Fibroblast of lung (primary cell): ENCODE results near the gene PRG2. TPM values are rescaled to one million over a fixed set of nuclear protein-coding genes. Genes with fewer than 3 reads are reported as not detected.

Source experiments
- DNase-seq, 2 donors: peaks; one replicate each; pipeline versions ENCODE4 v3.0.0 to v3.0.0-alpha.2; 2010; ENCODE audit warnings: low read depth in 2 of 2
- H2AFZ ChIP-seq: 2 replicates; pipeline ENCODE4 v1.5.1; 2012; ENCODE audit warnings: low read length, control low read depth, inconsistent platforms
- H3K27ac ChIP-seq: 2 replicates; pipeline ENCODE4 v1.5.1; 2011; ENCODE audit warnings: low read length, control low read depth; ENCODE audit not compliant: insufficient read depth
- H3K27me3 ChIP-seq: 2 replicates; pipeline ENCODE4 v1.5.1; 2011; ENCODE audit warnings: mild to moderate bottlenecking, low read length; ENCODE audit not compliant: control insufficient read depth, insufficient read depth
- H3K36me3 ChIP-seq: 2 replicates; pipeline ENCODE4 v1.5.1; 2011; ENCODE audit warnings: low read length; ENCODE audit not compliant: control insufficient read depth, insufficient read depth
- H3K4me1 ChIP-seq: 2 replicates; pipeline ENCODE4 v1.5.1; 2011; ENCODE audit warnings: low read length; ENCODE audit not compliant: control insufficient read depth, insufficient read depth; ENCODE audit errors: extremely low read depth
- H3K4me2 ChIP-seq: 2 replicates; pipeline ENCODE4 v1.5.1; 2011; ENCODE audit warnings: low read length, control low read depth; ENCODE audit not compliant: insufficient read depth; ENCODE audit errors: extremely low read depth
- H3K4me3 ChIP-seq, 4 experiments: fragments of 200-600 bp in 1 of 4; sonication (generic) in 1 of 4; replicated peaks in 1 of 4; 2 replicates each; pipeline ENCODE4 v1.5.1; 2011 to 2016; ENCODE audit warnings: low read length in 4 of 4, low read depth in 3 of 4, mild to moderate bottlenecking in 3 of 4, control low read depth in 2 of 4, inconsistent platforms in 1 of 4, mixed read lengths in 1 of 4; ENCODE audit not compliant: insufficient read depth in 1 of 4; ENCODE audit errors: control extremely low read depth in 1 of 4
- H3K79me2 ChIP-seq: 2 replicates; pipeline ENCODE4 v1.5.1; 2012; ENCODE audit warnings: mild to moderate bottlenecking, low read length, inconsistent platforms; ENCODE audit not compliant: control insufficient read depth, insufficient read depth
- H3K9ac ChIP-seq: 2 replicates; pipeline ENCODE4 v1.5.1; 2011; ENCODE audit warnings: mild to moderate bottlenecking, low read length, control low read depth; ENCODE audit not compliant: insufficient read depth
- H3K9me3 ChIP-seq: 2 replicates; pipeline ENCODE4 v1.5.1; 2012; ENCODE audit warnings: low read depth, low read length; ENCODE audit not compliant: control insufficient read depth, insufficient read depth
- H4K20me1 ChIP-seq: 2 replicates; pipeline ENCODE4 v1.5.1; 2011; ENCODE audit warnings: low read length; ENCODE audit not compliant: control insufficient read depth, insufficient read depth; ENCODE audit errors: extremely low read depth
- EZH2 ChIP-seq: IDR thresholded peaks from 2 replicates; pipeline ENCODE4 v1.5.1; 2012; ENCODE audit warnings: low read length, control low read depth, mild to moderate bottlenecking; ENCODE audit errors: missing control alignments
- polyA plus RNA-seq, 2 donors: library from polyadenylated mRNA; depleted of rRNA in 1 of 2; stranded (reverse) in 1 of 2; unstranded in 1 of 2; fragments of >200 nt; gene quantifications; 2 replicates each; pipeline ENCODE4 v1.2.1, GENCODE V29; 2011 to 2012; ENCODE audit warnings: missing spikeins in 1 of 2
- total RNA-seq: library from RNA; depleted of rRNA; stranded (reverse); fragments of >200 nt; gene quantifications from 2 replicates; pipeline ENCODE4 v1.2.1, GENCODE V29; 2014
- TF ChIP-seq, protein P1 (sequence below), 2 donors: IDR thresholded peaks in 1 of 2; conservative IDR thresholded peaks in 1 of 2; 1 replicate in 1 of 2; 2 replicates in 1 of 2; pipeline ENCODE4 v1.5.1; 2011 to 2012; ENCODE audit warnings: low read length in 2 of 2, control low read depth in 1 of 2, inconsistent platforms in 1 of 2, low read depth in 1 of 2, mild to moderate bottlenecking in 1 of 2

PRG2 gene
- total and polyA plus RNA-seq, 2 donors (not counting 1 experiment from before 2014, with no cell fraction given), result not detected

DNA sequence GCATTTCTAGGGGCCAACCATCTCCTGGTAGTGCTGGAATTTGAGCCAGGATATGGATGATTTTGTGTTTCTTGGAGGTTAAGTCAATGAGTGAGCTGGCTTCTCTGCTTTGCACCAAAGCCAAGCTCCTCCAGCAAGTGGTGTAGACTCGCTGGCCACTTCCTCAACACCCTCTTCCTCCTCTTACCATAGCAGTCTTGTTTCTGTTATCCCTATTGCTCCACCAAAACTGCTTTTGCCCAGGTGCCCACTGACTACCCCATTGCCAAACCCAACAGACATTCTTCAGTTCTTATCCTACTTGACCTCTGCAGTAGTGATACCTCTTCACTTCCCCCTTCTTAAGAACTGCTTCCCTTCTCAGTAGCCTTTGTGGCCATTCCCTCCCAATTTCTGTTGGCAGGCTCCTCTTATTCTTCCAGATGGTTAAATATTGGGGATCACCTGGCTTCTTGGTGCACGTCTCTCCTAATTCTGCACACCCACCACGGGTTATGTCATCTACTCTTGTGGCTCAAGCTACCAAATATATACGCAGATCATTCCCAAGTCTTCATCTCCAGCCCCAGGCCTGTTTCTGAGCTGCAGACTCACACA, 7.0 kb upstream of the PRG2 start:
- DNase-seq, result no peak
- Histone ChIP-seq H3K4me3 (no peak overlapping the region), H3K4me1 (no peaks in the 10 kb centered on the region), H3K27me3 (peaks cover 7% of the 10 kb centered on the region), H3K4me2 (no peak overlapping the region), H3K27ac (no peak overlapping the region), H3K36me3 (no peaks in the 10 kb centered on the region), H3K9ac (no peak overlapping the region), H3K79me2 (no peaks in the 10 kb centered on the region), H3K9me3 (no peaks in the 10 kb centered on the region), H4K20me1 (no peaks in the 10 kb centered on the region), H2AFZ (no peak overlapping the region)
- TF ChIP-seq EZH2, result no peak
- TF ChIP-seq, protein P1, sequence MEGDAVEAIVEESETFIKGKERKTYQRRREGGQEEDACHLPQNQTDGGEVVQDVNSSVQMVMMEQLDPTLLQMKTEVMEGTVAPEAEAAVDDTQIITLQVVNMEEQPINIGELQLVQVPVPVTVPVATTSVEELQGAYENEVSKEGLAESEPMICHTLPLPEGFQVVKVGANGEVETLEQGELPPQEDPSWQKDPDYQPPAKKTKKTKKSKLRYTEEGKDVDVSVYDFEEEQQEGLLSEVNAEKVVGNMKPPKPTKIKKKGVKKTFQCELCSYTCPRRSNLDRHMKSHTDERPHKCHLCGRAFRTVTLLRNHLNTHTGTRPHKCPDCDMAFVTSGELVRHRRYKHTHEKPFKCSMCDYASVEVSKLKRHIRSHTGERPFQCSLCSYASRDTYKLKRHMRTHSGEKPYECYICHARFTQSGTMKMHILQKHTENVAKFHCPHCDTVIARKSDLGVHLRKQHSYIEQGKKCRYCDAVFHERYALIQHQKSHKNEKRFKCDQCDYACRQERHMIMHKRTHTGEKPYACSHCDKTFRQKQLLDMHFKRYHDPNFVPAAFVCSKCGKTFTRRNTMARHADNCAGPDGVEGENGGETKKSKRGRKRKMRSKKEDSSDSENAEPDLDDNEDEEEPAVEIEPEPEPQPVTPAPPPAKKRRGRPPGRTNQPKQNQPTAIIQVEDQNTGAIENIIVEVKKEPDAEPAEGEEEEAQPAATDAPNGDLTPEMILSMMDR (conservative IDR thresholded peaks at IDR 0.05 in 1 of 2, IDR thresholded peaks at IDR 0.05 in 1 of 2; ENCODE audit: low read depth in 1 of 2, low read length in 2 of 2), result no peak

DNA sequence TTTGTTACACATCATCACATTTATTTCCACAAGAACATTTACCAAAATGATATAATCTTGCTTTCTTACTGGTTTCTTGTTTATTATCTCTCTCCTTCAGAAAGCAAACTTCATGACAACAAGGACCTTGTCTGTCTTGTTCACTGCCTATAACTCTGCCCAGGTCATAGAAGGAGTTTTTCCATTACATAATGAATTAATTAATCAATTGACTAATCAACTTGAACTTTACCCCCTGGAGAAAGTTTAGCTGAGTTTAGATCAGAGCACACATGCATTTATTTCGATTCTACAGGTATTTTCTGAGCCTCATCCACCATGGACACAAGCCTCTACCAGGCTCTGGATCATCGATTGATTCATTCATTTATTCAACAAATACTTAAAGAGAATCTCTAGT, 6.3 kb upstream of the PRG2 start:
- Histone ChIP-seq H3K4me3 (no peak overlapping the region), H3K27me3 (peaks cover 11% of the 10 kb centered on the region), H3K9ac (no peak overlapping the region), H2AFZ (no peak overlapping the region), H4K20me1 (no peaks in the 10 kb centered on the region), H3K4me2 (no peak overlapping the region), H3K4me1 (no peaks in the 10 kb centered on the region), H3K79me2 (no peaks in the 10 kb centered on the region), H3K27ac (no peak overlapping the region), H3K9me3 (no peaks in the 10 kb centered on the region), H3K36me3 (no peaks in the 10 kb centered on the region)
- no peak for DNase-seq
- TF ChIP-seq EZH2, result no peak

DNA sequence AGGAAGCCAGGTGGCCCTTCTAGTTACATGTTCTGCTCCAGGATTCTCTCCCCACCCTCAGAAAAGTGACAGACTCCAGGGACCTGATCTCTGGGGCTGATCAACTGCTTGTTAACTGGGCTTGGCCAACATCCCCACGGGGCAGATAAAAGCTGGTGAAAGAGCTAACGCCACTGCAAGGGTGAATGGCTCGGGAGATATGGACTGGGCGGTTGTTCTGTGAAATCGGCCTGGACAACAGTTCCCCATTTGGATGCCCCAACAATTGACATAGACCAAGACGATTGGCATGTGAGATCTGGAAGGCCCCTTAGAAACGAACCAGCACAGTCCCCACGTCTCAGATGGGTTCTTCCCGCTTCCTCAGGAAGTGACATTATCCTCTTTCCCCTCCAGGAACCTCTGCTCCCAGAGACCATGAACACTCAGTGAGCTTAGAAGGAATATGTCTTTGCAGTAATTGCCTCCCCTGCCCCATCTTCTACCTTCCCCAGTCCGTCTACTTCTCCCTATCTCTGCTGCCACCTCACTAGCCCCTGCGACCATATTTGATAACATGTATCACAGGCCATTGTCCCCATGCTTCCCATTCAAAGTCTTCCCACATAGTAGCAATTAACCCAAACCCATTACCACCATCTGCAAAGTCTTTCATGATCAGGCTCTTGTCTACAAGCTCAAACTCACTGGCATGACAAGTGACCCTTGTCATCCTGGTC, 5.6 kb upstream of the PRG2 start:
- H3K9ac ChIP-seq, result no peak overlapping the region
- no peak overlapping the region for H3K4me2 ChIP-seq
- H4K20me1 ChIP-seq, result no peaks in the 10 kb centered on the region
- no peak overlapping the region for H2AFZ ChIP-seq
- peaks cover 14% of the 10 kb centered on the region for H3K27me3 ChIP-seq
- TF ChIP-seq, protein P1 (conservative IDR thresholded peaks at IDR 0.05 in 1 of 2, IDR thresholded peaks at IDR 0.05 in 1 of 2; ENCODE audit: low read depth in 1 of 2, low read length in 2 of 2), result no peak
- no peak for TF ChIP-seq EZH2
- H3K4me3 ChIP-seq, result no peak overlapping the region
- H3K79me2 ChIP-seq, result no peaks in the 10 kb centered on the region
- no peaks in the 10 kb centered on the region for H3K4me1 ChIP-seq
- DNase-seq, result no peak
- H3K27ac ChIP-seq, result no peak overlapping the region
- no peaks in the 10 kb centered on the region for H3K9me3 ChIP-seq
- no peaks in the 10 kb centered on the region for H3K36me3 ChIP-seq
